Measurements from ENCODE around the gene PRR3. TPM values are rescaled to one million over a fixed set of nuclear protein-coding genes. Genes with fewer than 3 reads are reported as not detected.
A peak's percentile ranks its signal among the peaks of the same experiment; 100 is the strongest.

Gene PRR3
- total RNA-seq, 1 experiment from 2014 or later, result 16.5 TPM

DNA sequence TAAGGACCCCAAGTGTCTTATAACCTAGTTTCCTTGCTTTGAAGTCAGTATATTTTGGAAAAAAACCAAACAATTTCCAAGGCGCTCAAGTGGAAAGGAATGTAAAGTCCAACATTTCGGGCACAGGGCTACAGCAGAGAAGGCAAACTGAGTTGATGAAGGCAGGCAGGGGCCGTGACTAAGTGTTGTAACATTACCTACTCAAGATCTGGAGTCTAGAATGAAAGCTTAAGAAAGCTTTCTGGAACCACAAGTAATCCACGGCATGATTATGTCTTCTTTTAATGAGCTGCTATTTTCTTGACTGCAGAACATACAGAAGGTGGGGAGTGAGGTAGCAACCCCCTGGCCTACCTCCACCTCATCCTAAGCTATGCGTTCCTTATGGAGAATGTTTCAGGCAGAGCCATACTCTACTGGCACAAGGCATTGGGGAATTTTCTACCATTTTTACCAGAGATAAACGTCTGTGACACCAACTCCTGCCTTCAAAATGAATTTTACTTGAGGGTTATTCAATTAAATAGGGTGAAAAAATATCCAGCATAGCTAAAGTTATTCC is 55.7 kb downstream of the PRR3 start:
- TF ChIP-seq POLR2AphosphoS5 (IDR thresholded peaks at IDR 0.05; ENCODE audit: low read depth, low read length) (peak; percentile 41), SIN3A (IDR thresholded peaks at IDR 0.05; ENCODE audit: borderline replicate concordance, insufficient read depth, low read depth, low read length) (no peak), REST (IDR thresholded peaks at IDR 0.05; ENCODE audit: insufficient read depth in 1 of 2, low read depth in 2 of 2, low read length in 1 of 2) (no peak), TCF7L2 (IDR thresholded peaks at IDR 0.05; ENCODE audit: low read depth, low read length) (peak; percentile 77)
- TF ChIP-seq, protein P1, sequence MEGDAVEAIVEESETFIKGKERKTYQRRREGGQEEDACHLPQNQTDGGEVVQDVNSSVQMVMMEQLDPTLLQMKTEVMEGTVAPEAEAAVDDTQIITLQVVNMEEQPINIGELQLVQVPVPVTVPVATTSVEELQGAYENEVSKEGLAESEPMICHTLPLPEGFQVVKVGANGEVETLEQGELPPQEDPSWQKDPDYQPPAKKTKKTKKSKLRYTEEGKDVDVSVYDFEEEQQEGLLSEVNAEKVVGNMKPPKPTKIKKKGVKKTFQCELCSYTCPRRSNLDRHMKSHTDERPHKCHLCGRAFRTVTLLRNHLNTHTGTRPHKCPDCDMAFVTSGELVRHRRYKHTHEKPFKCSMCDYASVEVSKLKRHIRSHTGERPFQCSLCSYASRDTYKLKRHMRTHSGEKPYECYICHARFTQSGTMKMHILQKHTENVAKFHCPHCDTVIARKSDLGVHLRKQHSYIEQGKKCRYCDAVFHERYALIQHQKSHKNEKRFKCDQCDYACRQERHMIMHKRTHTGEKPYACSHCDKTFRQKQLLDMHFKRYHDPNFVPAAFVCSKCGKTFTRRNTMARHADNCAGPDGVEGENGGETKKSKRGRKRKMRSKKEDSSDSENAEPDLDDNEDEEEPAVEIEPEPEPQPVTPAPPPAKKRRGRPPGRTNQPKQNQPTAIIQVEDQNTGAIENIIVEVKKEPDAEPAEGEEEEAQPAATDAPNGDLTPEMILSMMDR (IDR thresholded peaks at IDR 0.05), result no peak
- CTCF ChIA-PET, result interaction anchor here (0.7 to 0.9 kb wide), 2 partner anchors 131 to 132 kb away, joined by 3 to 5 read pairs; partner anchors contain the start of gene IER3
- ATAC-seq, result no peak
- intact Hi-C loops (cut with micrococcal nuclease; ENCODE audit: unreplicated experiment), result no loop called here
- peaks cover 21% of the 10 kb centered on the region for H3K36me3 ChIP-seq (ENCODE audit: control insufficient read depth, insufficient read depth, low read length)
- no peaks in the 10 kb centered on the region for H3K9me3 ChIP-seq (ENCODE audit: control insufficient read depth, insufficient read depth, low read depth, low read length)
- H3K27ac ChIP-seq (ENCODE audit: low read length), result peak overlapping the region; percentile 100
- in situ Hi-C loops (cut with HindIII; ENCODE audit: low pct_unique_long_range_greater_than_20kb, low sequenced_read_pairs), result no loop called here
- no TSS peak for BruUV-seq (replicated peaks)
- no peak overlapping the region for H3K4me3 ChIP-seq (ENCODE audit: low read depth in 2 of 2, low read length in 2 of 2)
- POLR2A ChIA-PET, result interaction anchor here (1.5 kb wide), 2 partner anchors 12 to 15 kb away, joined by 4 to 8 read pairs; no protein-coding TSS in a partner anchor
- no peak for DNase-seq (ENCODE audit: low read depth, low spot score)
- no peaks in the 10 kb centered on the region for H3K27me3 ChIP-seq (ENCODE audit: control insufficient read depth, insufficient read depth, low read length)
- peaks cover 32% of the 10 kb centered on the region for H3K4me1 ChIP-seq (ENCODE audit: control insufficient read depth, insufficient read depth, low read length)

Small RNA genes lying within 50 kb of the gene (microRNA-seq; reads per million reads assigned to microRNA genes)
- 308 reads per million, percentile 69 among the genes with 10 or more reads in this experiment for gene MIR877 (ENCODE audit: unreplicated experiment)

Other genes with a start within 250 kb of the PRR3 start
- 13.4 TPM for gene TRIM39, start 230.4 kb upstream of the PRR3 start, total RNA-seq (2021; ENCODE audit: unreplicated experiment)
- gene RPP21, start 212.1 kb upstream of the PRR3 start, total RNA-seq (2021; ENCODE audit: unreplicated experiment), result 81.3 TPM
- 132 TPM for gene HLA-E, start 67.8 kb upstream of the PRR3 start, total RNA-seq (2021; ENCODE audit: unreplicated experiment)
- gene GNL1, start 806 bp upstream of the PRR3 start, total RNA-seq (2021; ENCODE audit: unreplicated experiment), result 90.6 TPM
- gene ABCF1, start 14.1 kb downstream of the PRR3 start, total RNA-seq (2021; ENCODE audit: unreplicated experiment), result 94.9 TPM
- gene PPP1R10, start 59.9 kb downstream of the PRR3 start, total RNA-seq (2021; ENCODE audit: unreplicated experiment), result 82.9 TPM
- 69.1 TPM for gene MRPS18B, start 60.5 kb downstream of the PRR3 start, total RNA-seq (2021; ENCODE audit: unreplicated experiment)
- gene ATAT1, start 69.6 kb downstream of the PRR3 start, total RNA-seq (2021; ENCODE audit: unreplicated experiment), result 15.8 TPM
- gene C6orf136, start 89.8 kb downstream of the PRR3 start, total RNA-seq (2021; ENCODE audit: unreplicated experiment), result 30.8 TPM
- gene DHX16, start 115.7 kb downstream of the PRR3 start, total RNA-seq (2021; ENCODE audit: unreplicated experiment), result 44.5 TPM
- gene PPP1R18, start 129.3 kb downstream of the PRR3 start, total RNA-seq (2021; ENCODE audit: unreplicated experiment), result 55.3 TPM
- gene NRM, start 133.7 kb downstream of the PRR3 start, total RNA-seq (2021; ENCODE audit: unreplicated experiment), result 21.9 TPM
- gene MDC1, start 160.0 kb downstream of the PRR3 start, total RNA-seq (2021; ENCODE audit: unreplicated experiment), result 68.6 TPM
- 853 TPM for gene TUBB, start 163.1 kb downstream of the PRR3 start, total RNA-seq (2021; ENCODE audit: unreplicated experiment)
- 176 TPM for gene FLOT1, start 185.4 kb downstream of the PRR3 start, total RNA-seq (2021; ENCODE audit: unreplicated experiment)
- 106 TPM for gene IER3, start 187.3 kb downstream of the PRR3 start, total RNA-seq (2021; ENCODE audit: unreplicated experiment)

All from Panc1 (cell line).